HCEC 1CT (cell line): ENCODE results near the gene ZBTB7C.
A peak's percentile ranks its signal among the peaks of the same experiment; 100 is the strongest.

ENCODE experiments used
- DNase-seq: peaks from one replicate; pipeline ENCODE4 v3.0.0-alpha.2; 2017

The ZBTB7C gene

DNA sequence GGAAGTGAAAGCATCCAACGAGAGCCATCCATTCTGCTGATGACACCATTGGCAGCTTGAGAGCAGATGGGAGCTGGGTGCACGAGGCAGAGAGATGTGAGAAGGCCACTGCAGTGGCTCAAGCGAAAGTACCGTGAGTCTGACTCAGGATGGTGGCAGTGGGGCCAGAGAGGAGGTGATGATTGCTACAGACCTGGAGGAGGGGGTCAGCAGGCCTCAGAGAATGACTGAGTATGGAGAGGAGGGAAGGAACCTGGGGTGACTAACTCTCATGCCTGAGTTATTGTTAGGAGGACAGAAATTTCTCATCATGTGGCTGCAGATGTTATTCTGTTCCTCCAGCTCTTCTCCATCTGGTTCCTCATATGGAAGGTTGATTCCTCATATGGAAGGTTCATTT lies 8.8 kb upstream of the ZBTB7C start:
- DNase-seq = no peak

DNA sequence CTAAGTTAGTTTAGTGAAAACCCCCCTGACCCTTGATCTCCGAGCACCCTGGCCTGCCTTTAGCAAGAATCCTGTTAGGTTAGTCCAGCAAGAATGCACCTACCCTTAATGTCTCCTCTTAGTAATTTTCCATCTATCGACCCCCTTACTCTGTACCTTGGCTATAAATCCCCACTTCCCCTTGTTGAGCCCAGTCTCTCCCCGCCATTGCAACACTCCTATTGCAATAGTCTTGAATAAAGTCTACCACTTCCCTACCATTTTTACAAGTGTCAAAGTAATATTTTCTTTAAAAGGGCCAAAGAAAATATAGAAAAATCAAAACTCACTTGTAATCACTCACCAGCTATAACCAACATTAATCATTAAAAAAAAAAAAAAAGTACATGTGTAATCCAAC lies 4.2 kb upstream of the ZBTB7C start:
- DNase-seq = no peak

DNA sequence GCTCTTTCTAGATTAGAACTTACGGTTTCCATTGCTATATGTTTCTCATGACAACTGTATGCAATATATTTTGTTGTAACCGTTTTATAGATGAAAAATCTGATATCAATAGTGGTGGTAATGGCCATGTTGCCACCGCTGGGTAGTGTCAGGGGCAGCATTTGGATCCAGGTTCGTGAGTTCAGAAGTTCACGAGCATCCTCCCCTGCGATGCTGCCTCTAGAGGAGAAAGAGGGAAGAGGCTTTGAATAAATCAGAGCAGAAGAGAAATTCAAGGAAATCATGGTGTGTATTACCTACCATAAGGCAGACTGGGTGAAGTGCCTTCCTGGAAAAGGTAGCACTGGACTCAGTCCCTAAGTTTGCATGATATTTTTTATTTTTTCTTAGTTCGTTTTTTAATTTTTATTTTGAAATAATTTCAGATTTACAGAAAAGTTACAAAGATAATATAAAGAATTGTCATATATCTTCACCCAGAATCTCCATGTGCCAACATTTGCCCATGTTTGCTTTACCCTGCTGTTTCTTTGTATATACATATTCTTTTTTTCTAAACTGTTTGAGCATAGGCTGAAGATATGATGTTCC lies 3.3 kb upstream of the ZBTB7C start:
- DNase-seq = peak; percentile 38

DNA sequence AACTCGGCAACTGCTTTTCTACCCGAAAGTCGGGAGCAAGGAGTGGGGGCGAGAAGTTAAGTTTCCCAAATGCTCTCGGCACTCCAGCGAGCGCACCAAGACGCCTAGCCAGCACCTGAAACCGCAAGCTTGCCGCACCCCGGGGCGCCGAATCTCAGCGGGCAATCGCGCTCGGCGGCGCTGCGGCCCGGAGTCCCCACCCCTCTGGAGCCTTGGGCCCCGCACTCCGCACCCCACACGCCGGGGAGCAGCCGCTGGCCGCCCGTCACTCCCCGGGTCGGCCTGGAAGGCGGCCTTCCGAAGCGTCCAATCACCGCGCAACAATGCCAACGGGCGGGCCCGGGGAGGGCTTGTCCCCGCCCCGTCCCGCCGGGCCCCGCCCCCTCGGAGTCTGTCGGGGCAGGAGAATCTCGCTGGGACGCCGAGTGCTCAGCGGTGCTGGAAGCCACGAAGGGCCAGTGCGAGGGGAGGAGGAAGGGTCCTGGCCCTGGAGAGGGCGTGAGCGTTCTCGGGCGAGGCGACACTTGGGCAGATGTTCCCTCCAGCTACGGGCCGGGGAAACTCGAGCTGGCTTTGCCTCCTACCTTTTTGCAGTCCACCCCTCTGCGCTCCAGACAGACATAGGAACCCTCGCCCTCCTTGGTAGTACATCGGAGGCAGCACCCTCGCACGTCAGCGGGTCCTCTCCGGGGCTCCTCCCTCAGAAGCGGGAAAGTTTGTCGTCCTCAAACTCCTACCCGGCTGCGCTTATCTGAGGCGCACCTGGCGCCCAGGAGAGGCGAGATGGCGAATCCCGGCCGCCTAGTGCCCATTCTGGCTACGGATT lies 1.1 kb upstream of the ZBTB7C start:
- peak; percentile 78 for DNase-seq

DNA sequence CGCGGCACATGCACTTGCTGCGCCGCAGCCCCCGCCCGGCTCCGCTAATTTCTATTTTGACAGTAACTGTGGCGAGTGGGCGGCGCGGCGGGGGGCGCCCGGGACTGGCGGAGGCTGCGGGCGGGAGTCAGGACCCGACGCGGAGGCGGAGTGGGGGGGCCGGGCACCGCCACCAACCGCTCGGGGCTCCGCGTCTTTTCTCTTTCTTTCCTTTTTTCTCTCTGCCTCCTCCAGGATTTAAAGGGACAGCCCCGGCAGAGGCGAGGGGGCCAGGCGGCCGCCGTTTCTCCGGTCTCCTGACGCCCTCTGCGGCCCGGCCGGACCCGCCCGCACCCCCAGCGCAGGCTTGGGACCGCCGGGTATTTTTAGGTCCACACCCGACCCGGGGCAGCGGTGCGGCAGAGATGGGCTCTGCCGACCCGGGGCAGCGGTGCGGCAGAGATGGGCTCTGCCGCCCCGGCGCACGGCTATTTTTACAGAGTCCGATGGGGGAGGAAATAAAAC lies 460 bp upstream of the ZBTB7C start:
- DNase-seq = peak; percentile 21

DNA sequence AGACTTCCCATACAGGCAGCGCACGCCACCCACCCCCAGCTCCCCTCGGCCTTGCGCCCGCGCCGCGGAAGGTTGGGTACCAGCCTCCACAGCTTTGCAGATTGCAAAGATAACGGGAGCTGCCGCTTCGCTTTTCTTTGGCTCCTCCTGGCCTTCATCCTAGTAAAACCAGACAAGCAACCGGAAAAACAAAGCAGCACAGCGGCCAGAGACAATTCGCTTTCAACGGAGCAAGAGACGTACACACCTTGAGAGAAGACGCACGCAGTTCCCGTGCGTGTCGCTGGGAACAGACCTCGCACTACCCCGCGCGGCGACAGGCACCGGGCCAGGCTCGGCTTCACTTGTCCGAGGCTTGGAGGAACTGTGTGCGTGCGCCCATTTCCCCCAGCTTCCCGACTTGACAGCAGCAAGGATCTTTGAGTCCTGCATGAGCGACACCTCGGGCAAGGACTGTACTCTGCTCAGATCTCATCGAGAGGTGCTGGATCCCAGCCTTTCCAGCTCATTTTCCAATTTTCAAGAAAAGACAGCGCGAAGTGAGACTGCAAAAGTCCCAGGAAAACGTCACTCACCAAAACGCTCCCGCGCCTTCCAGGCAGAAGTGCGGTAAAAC lies 964 bp downstream of the ZBTB7C start:
- no peak for DNase-seq

DNA sequence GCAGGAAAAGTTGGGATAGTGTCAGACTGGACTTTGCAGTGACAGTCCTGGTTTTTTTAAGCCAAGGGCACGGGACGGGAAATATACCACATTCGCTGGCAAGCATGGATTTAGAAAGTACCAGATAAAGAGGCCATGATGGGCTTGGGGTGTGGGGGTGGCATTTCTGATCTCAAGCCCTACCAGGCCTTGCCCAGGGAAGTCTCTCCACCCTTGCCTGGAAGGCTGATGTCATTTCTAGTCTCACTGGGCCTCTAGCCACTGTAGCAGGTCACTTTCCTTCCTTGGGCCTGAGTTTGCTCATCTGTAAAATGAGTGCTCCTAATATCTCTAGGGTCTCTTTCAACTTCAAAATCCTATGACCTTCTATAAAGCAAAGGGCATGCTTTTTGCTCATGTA lies 1.8 kb downstream of the ZBTB7C start:
- no peak for DNase-seq

DNA sequence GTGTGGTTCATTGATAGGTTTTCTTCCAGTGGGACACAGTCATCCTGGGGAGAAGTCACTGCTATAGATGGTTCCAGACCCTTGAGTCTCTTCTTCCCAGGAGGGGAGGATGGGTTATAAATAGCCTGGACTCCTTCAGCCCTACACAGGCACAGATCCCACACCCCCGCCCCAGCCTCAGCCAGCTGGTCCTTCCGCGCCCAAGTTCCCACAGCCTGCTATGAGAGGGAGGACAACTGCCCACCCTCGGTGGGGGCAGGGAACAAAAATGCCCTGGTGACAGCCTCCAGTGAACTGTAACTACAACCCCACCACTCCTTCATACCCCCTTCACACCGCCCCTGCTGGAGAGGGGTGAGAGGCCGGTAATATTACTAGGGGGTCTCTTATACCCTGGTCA lies 3.2 kb downstream of the ZBTB7C start:
- DNase-seq = no peak

DNA sequence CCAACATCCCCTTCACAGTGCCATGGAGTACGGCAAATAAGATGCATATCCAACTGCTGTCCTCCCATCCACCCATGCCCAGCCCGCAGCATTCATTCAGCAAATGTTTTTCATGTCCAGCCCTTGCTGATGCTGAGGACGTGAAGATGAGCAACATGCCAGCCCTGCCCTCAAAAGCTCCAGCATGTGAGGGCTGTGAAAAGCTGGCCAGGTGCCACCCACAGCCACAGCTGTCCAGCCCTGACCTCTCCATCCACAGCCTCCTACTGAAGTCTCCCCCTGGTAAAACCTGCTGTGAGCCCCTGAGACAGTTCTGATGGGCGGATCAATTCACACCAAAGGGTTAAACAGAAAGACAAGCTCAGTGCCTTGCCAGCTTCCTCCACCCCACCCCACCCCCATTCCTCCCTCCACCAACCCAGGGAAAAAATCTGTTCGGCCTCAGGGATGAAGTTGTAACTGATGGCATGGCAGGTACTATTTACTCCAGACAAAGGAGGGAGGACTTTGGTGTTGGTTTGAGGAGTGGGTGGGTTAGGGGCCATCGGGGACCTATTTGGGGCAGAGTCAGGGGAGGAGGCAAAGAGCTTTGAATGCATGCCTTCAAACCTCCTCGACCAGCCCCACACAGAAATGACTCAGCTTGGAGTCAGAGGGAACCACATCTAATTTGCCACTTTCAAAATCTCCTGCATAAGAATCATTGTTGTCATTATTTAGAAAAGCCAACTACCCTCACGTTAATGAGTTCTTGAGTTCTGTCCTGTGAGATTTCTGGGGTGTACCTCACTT lies 4.3 kb downstream of the ZBTB7C start:
- peak; percentile 48 for DNase-seq

DNA sequence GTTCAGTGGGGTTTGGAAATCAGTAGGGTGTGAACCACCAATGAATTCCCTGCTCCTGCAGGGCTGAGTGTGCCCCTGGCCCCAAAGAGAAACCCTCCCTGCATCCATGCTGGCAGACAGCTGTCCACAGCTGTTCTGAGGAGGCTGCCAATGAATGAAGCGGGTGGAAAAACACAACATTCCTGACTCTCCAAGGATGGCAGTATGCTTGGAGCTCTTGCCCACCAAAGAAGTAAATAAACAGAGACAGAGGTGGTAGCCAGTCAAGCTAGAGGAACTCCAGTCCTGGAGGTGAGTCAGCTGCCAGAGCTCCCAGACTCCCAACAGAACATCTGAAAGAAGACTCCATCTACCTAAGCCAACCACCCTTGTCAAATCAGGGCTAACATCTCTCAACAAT lies 6.2 kb downstream of the ZBTB7C start:
- peak; percentile 11 for DNase-seq

DNA sequence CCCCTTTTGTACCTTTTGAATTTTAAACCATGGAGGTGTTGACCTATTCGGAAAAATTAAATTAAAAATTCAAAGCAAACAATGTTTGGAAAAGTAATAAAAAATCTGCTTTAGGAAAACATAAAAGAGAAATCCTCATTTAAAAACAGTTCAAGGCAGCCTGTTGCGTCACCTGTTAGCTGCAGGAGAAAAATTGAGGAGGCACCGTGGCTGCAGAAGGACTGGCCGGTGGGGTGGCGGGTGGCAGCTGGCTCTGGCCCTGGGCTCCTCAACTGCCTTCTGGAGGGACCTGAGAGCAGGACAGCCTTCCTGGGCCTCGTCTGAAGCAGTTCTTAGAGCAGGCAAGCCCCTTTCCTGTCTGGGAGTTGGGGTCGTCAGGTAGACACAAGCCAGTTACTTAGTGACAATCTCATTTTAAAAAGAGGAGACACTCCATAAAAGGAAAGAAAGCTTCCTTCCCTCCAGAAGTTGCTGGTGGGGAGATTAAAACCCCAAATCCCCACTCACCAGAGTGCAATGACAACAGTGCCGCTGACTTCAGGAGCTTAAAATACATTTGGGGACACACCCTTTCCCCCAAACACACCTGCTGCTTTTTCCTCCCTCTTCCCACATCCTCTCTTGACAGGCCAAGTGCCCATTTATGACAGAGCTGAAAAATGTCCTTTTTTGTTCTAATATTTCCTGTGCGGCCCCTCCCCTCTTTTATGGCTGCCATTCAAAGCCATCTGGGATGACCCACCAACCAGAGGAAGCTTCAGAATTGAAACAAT lies 9.7 kb downstream of the ZBTB7C start:
- no peak for DNase-seq

DNA sequence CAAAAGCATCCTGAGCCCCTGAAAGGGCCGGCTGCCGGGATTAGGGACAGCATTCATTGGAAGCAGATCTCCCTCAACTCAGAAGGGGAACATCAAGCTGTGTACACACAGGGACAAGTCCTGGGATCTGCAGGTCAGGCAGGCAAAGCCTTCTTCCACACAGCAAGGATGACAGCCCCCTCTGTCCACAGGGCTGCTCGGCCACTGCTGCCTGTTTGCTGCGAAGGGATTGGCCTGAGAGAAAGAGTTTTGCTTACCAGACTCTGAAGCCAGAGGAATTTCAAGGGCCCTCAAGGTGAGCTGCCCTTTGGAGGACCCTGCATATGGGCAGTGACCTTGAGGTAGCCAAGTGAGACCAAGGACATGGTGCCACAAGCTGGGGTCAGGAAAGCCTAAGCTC lies 11.1 kb downstream of the ZBTB7C start:
- no peak for DNase-seq

DNA sequence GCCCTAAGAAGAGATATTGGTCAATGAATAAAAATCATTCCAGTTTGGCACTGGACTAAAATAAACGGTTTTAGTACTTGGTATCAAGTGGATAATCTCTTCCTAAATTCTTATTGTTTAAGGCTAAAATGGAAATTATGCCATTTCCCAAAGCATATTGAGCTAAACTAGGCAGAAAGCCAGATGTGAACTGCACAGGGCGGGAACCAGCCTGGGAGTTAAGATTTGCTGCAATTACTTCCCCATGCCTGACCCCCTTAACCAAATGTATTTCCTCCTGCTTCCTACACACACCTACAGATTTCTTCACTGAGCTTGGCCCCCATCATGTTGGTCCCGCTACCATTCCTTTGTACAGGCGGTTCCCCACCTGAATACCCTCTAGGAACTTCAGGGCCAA lies 12.2 kb downstream of the ZBTB7C start:
- no peak for DNase-seq

DNA sequence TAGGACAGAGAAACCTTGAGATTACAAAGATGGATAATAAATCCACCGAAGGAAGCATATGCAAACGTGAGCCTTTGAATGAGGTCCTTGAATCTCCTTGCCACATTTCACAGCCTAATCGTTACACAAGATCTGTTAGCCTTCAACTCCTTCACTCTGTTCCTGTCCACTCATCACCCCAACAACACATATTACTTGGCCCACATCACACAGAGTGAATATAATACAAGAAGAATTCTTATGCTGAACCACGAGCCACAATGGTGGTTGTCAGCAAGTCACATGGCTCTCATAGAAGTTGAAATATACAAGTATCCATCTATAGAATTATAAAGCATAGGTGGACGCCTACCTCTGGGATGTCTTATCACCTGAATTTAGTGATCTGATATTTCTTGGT lies 12.6 kb downstream of the ZBTB7C start:
- no peak for DNase-seq

DNA sequence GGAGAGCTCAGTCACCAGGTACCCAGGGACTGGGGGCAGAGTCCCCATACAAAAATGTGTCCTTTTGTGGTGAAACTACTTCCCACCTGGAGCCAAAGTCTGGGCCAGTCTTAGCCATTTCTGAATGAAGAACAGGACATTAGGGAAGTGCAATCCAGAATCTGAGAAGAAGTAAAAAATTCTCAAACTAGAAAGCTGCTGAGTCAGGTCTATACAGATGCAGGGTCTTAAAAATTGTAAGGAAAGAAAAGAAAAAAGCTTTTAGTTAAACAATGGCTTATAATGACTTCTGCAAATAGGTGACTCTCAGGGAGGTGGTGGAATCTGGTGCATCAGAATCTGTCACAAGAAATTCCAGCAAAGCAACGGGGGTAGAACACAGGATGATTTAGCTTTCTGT lies 13.5 kb downstream of the ZBTB7C start:
- DNase-seq = no peak

DNA sequence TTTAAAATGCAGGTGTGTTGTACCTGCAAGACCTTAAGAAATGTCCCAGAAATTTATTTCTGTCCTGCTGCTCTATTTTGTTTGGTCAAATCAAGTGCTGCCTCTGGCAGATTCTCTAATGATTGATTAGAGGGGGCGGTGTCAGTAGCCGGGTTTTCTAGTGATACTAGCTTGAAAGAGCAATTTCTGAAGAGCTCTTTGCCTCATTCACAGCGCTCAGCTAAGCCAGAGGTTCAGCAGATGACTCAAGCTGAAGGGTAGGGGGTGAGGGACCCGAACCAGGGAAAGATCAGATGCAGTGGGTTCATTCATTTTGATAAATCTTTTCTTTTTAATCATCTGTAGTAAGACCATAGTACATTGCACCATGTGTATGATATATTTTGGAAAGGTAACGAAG lies 15.0 kb downstream of the ZBTB7C start:
- no peak for DNase-seq

DNA sequence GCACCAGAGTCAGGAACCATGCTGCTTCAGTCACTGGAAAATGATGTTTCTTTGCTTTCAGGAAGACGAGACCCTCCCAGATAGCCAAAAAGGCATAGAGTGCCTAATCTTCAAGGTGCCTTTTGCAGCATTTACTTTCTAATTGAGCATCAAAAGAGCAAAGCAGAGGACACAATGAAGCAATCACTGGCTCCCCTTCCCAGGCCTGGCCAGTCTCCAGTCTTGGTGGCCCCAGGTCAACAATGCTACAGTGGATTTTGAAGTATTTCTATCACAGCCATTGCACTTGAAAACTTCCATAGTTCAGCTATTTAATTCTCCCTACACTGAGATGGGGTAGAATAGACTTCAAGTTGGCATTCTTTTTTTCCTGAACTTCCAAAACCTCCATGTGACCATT lies 15.4 kb downstream of the ZBTB7C start:
- DNase-seq = no peak

DNA sequence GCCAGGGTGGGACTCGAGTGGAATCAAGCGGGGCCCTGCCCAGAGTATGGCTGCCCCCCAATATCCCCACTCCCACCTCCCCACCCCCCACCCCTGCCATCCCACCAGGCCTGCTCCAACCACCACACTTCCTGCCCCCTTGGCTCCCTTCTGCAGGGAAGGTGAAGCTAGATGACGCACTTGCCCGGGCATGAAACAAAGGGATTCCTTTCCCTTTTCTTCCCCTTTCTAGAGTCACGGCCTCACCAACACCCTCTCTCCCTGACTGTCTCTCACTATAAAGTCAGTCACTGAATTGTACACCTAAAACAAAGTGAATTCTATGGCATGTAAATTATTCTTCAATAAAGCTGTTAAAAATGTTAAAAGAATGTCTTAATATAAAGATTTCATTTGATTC lies 16.0 kb downstream of the ZBTB7C start:
- DNase-seq = no peak

DNA sequence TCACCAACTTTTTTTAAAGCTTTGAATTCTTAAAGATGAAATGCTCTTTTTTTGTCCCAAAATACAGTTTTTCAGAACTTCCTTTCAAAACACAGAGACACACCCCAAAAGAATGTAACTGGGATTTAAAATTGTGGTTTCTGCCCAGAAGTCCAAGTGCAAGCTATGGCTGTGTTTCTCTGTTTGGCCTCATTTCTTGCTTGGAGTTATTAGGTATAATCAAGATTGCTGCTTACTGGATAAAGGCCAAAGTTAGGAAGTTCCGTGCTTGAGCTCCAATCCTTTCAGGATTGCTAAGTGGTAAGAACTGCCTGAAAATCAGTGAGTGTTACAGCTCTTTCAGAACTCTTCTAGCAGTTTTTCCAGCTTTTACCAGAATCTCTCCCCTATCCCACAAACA lies 16.9 kb downstream of the ZBTB7C start:
- DNase-seq = no peak

DNA sequence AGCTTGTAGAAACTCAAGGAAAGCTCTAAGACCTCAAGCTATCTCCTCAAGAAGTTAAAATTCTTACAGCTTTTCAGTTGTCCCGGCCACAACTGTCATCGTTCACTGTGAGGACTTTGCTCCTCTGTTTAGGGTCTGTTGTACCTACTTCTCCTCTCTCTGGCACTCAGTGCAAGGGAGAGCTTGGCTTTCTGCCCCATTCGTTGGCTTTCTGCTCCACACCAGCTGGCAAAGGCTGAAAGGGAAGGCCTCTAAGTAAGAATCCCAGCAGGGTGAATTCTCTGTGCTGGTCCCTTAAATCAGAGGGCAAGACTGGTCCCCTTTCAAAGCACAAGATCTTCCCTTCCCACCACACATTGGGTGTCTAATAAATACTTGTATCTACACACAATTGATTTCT lies 17.3 kb downstream of the ZBTB7C start:
- DNase-seq = no peak

DNA sequence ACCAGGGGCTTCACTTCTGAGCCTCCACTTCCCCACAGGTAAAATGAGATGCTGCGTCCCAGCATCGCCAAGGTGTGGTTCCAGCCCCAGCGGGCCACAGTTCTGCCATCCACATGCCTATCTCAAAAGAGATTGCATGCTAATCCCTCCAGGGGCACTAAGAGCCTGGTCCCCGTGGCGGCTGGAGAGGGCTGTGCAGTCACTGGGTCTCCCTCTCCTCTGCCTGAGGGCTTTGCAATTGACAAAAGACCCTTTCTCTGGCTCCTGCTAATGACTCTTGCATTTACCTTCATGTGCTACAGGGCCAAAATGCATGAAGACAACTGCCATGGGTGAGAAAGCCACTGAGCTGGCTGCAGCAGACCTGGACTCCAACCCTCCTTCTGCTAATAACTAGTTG lies 18.5 kb downstream of the ZBTB7C start:
- DNase-seq = no peak

DNA sequence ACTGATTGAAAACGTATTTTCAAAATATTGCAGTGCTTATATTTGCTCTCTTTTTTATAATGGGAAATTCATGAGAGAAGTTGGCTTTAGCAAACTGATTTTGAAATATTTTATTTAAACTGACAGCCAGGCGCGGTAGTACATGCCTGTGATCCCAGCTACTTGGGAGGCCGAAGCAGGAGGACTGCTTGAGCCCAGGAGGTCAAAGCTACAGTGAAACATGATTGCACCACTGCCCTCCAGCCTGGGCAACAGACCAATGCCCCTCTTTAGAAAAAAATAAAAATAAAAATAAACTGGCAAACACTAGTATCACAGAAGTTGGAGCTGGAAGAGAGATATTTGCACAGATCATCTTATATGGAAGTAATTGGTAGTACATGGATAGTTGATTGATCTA lies 20.7 kb downstream of the ZBTB7C start:
- DNase-seq = no peak

DNA sequence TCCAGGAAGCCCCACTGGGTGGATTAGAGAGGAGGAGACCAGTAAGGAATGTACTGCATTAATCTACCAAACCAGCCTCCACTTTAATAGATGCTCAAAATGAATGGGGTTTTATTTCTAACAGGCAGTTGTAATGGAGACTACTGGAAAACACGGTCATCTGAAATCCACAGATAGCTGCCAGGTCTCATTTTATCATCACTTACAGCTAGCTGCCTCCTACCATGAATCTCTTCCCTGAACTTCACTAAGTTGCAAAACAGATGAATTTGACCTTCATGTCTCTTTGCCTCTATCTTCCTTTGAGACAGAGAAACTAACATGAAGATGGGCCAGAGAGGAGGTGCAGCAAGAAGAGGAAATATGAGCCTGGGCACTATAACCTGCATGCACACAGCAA lies 21.9 kb downstream of the ZBTB7C start:
- no peak for DNase-seq
